ENCODE data around the gene GXYLT2.
A peak's percentile ranks its signal among the peaks of the same experiment; 100 is the strongest.

GXYLT2 gene

GRCh38 chr3:72887705-72888545 lies at the start of gene GXYLT2:
Gene GXYLT2 (plus strand): TSS chr3:72888046. CDS start chr3:72888234, 188 bp downstream.
- no peak for DNase-seq

- DNase-seq, result no peak
Measured at GRCh38 chr3:72839057-72839456, 48.8 kb upstream of the GXYLT2 start.

- DNase-seq, result no peak
Measured at GRCh38 chr3:72844436-72844993, 43.3 kb upstream of the GXYLT2 start.

GRCh38 chr3:72846166-72846565 lies 41.7 kb upstream of the GXYLT2 start:
- DNase-seq, result no peak

GRCh38 chr3:72847282-72847681 lies 40.6 kb upstream of the GXYLT2 start:
- no peak for DNase-seq

GRCh38 chr3:72847751-72848702 lies 39.8 kb upstream of the GXYLT2 start, which contains the start of gene SHQ1:
Gene SHQ1 (minus strand): TSS chr3:72848445. CDS start chr3:72848340, 105 bp downstream.
- peak; percentile 89 for DNase-seq

- DNase-seq, result peak; percentile 63
Measured at GRCh38 chr3:72848703-72849081, 39.2 kb upstream of the GXYLT2 start.

- DNase-seq, result no peak
Measured at GRCh38 chr3:72855001-72855400, 32.8 kb upstream of the GXYLT2 start.

GRCh38 chr3:72860053-72860452 lies 27.8 kb upstream of the GXYLT2 start:
- no peak for DNase-seq

GRCh38 chr3:72860846-72861245 lies 27.0 kb upstream of the GXYLT2 start:
- DNase-seq, result no peak

GRCh38 chr3:72862314-72863090 lies 25.3 kb upstream of the GXYLT2 start:
- DNase-seq, result no peak

GRCh38 chr3:72872183-72872582 lies 15.7 kb upstream of the GXYLT2 start:
- DNase-seq, result no peak

- no peak for DNase-seq
Measured at GRCh38 chr3:72887343-72887704, 522 bp upstream of the GXYLT2 start.

- DNase-seq, result no peak
Measured at GRCh38 chr3:72888546-72889309, 882 bp downstream of the GXYLT2 start.

- no peak for DNase-seq
Measured at GRCh38 chr3:72889310-72890165, 1.7 kb downstream of the GXYLT2 start.

- no peak for DNase-seq
Measured at GRCh38 chr3:72890166-72890925, 2.5 kb downstream of the GXYLT2 start.

GRCh38 chr3:72891053-72891855 lies 3.4 kb downstream of the GXYLT2 start:
- no peak for DNase-seq

GRCh38 chr3:72892081-72892775 lies 4.4 kb downstream of the GXYLT2 start:
- no peak for DNase-seq

All from GF-D8 (cell line).